Bronchial epithelial cell (primary cell): ENCODE measurements around the gene SP2. TPM values are rescaled to one million over a fixed set of nuclear protein-coding genes. Genes with fewer than 3 reads are reported as not detected.

Source experiments
- DNase-seq: peaks from one replicate; pipeline ENCODE4 v3.0.0-alpha.2; 2010; ENCODE audit warnings: low read depth
- FAIRE-seq: peaks from 2 replicates; lab custom pipeline; 2011; peaks lifted over from hg19 to GRCh38; lab: Jason Lieb, UNC
- H3K27me3 ChIP-seq: 2 replicates; pipeline ENCODE4 v1.5.1; 2011; ENCODE audit warnings: low read length; ENCODE audit not compliant: control insufficient read depth, insufficient read depth
- H3K36me3 ChIP-seq: 2 replicates; pipeline ENCODE4 v1.5.1; 2011; ENCODE audit warnings: low read length; ENCODE audit not compliant: control insufficient read depth, insufficient read depth
- H3K4me3 ChIP-seq: 2 replicates; pipeline ENCODE4 v1.5.1; 2011; ENCODE audit warnings: mild to moderate bottlenecking, low read depth, low read length, control low read depth
- CTCF ChIP-seq: IDR thresholded peaks from 2 replicates; pipeline ENCODE4 v1.5.1; 2011; ENCODE audit warnings: mild to moderate bottlenecking, moderate library complexity, low read length, control low read depth, inconsistent platforms; ENCODE audit not compliant: insufficient read depth, severe bottlenecking
- total RNA-seq: library from RNA; depleted of rRNA; stranded (reverse); fragments of >200 nt; gene quantifications from 2 replicates; pipeline ENCODE4 v1.2.1, GENCODE V29; 2014

The SP2 gene
- total RNA-seq, 1 donor from 2014 or later, result 1.1 TPM

GRCh38 chr17:47856830-47857229 lies 39.2 kb upstream of the SP2 start:
- DNase-seq (no peak), FAIRE-seq (no peak)
- no peak overlapping the region for H3K4me3 ChIP-seq
- no peaks in the 10 kb centered on the region for H3K36me3 ChIP-seq
- TF ChIP-seq CTCF, result no peak
- H3K27me3 ChIP-seq, result peaks cover 21% of the 10 kb centered on the region

- TF ChIP-seq CTCF, result no peak
- DNase-seq (no peak), FAIRE-seq (no peak)
- Histone ChIP-seq H3K27me3 (peaks cover 14% of the 10 kb centered on the region), H3K36me3 (no peaks in the 10 kb centered on the region), H3K4me3 (no peak overlapping the region)
Measured at GRCh38 chr17:47857551-47858455, 38.2 kb upstream of the SP2 start.

GRCh38 chr17:47860386-47860785 lies 35.6 kb upstream of the SP2 start:
- no peak for DNase-seq
- FAIRE-seq, result no peak

GRCh38 chr17:47862621-47863440 lies 33.2 kb upstream of the SP2 start:
- peak; percentile 88 for DNase-seq
- no peaks in the 10 kb centered on the region for H3K27me3 ChIP-seq
- H3K4me3 ChIP-seq, result no peak overlapping the region
- TF ChIP-seq CTCF, result no peak
- H3K36me3 ChIP-seq, result no peaks in the 10 kb centered on the region
- peak; percentile 23 for FAIRE-seq

More at GRCh38 chr17:47860386-47860785, 35.6 kb upstream of the SP2 start:
- no peaks in the 10 kb centered on the region for H3K27me3 ChIP-seq
- TF ChIP-seq CTCF, result no peak
- no peaks in the 10 kb centered on the region for H3K36me3 ChIP-seq
- H3K4me3 ChIP-seq, result no peak overlapping the region

- FAIRE-seq (peak; percentile 83), DNase-seq (peak; percentile 79)
- no peaks in the 10 kb centered on the region for H3K36me3 ChIP-seq
- H3K27me3 ChIP-seq, result no peaks in the 10 kb centered on the region
- H3K4me3 ChIP-seq, result no peak overlapping the region
- TF ChIP-seq CTCF, result no peak
Measured at GRCh38 chr17:47864791-47865216, 31.2 kb upstream of the SP2 start.
